Gastrocnemius medialis (tissue), 4 donors: Measurements from ENCODE around the gene IL21. TPM values are rescaled to one million over a fixed set of nuclear protein-coding genes. Genes with fewer than 3 reads are reported as not detected.

Source experiments
- ATAC-seq, 2 donors: fragments of 150-250 bp; one replicate each; pipeline ENCODE4 v1.9.1; 2016
- DNase-seq, 2 donors: peaks; one replicate each; pipeline ENCODE4 v3.0.0-alpha.2; 2019
- H3K27ac ChIP-seq, 4 donors: fragments of 200-600 bp; sonication (generic); 1 replicate in 1 of 4; 2 replicates in 3 of 4; pipeline ENCODE4 v1.5.1; 2016 to 2018; ENCODE audit warnings: mild to moderate bottlenecking in 2 of 4, moderate library complexity in 1 of 4
- H3K27me3 ChIP-seq, 3 donors: fragments of 200-600 bp; sonication (generic) in 2 of 3; 1 replicate in 1 of 3; 2 replicates in 2 of 3; pipeline versions ENCODE4 v1.5.1 to v1.6.0; 2016 to 2019; ENCODE audit warnings: mild to moderate bottlenecking in 1 of 3, moderate library complexity in 1 of 3
- H3K36me3 ChIP-seq, 2 donors: fragments of 200-600 bp; sonication (generic) in 1 of 2; one replicate each; pipeline ENCODE4 v1.5.1; 2017 to 2018
- H3K4me1 ChIP-seq, 2 donors: fragments of 200-600 bp; sonication (generic) in 1 of 2; one replicate each; pipeline ENCODE4 v1.5.1; 2016 to 2017; ENCODE audit warnings: mild to moderate bottlenecking in 2 of 2
- H3K4me3 ChIP-seq, 4 donors: fragments of 200-600 bp; sonication (generic) in 3 of 4; 1 replicate in 1 of 4; 2 replicates in 3 of 4; pipeline ENCODE4 v1.5.1; 2016 to 2019; ENCODE audit warnings: mild to moderate bottlenecking in 2 of 4
- H3K9me3 ChIP-seq, 3 donors: fragments of 200-600 bp; sonication (generic) in 2 of 3; 1 replicate in 1 of 3; 2 replicates in 2 of 3; pipeline ENCODE4 v1.5.1; 2016 to 2019
- POLR2A ChIP-seq, 2 donors: fragments of 450-650 bp; IDR thresholded peaks; one replicate each; pipeline ENCODE4 v1.6.1; 2017; ENCODE audit warnings: antibody characterized with exemption in 2 of 2, mild to moderate bottlenecking in 2 of 2, moderate library complexity in 2 of 2
- in situ Hi-C, 4 donors: fragments of 200-750 bp; cut with MboI; loops; one replicate each; pipeline versions ENCODE4 v1.15.0 to v1.8.0; 2017; ENCODE audit warnings: low sequenced_read_pairs in 4 of 4
- intact Hi-C: fragments of 100-400 bp; cut with DNase I; formaldehyde crosslinking; loops from one replicate; pipeline ENCODE4 v1.15.1; 2023; ENCODE audit warnings: low total_unique reads
- total RNA-seq, 4 donors: library from RNA; depleted of rRNA; stranded (reverse); fragments of >200 nt; gene quantifications; one replicate each; pipeline versions ENCODE4 v1.1.0 to v1.2.3, GENCODE V29; 2016
- TF ChIP-seq, protein P1 (sequence below), 5 experiments: fragments of 450-650 bp in 3 of 5; fragments of 200-600 bp in 2 of 5; sonication (generic) in 2 of 5; IDR thresholded peaks in 4 of 5; conservative IDR thresholded peaks in 1 of 5; 1 replicate in 4 of 5; 2 replicates in 1 of 5; pipeline ENCODE4 v1.5.1; 2016 to 2019; ENCODE audit warnings: antibody characterized with exemption in 5 of 5, mild to moderate bottlenecking in 3 of 5, moderate library complexity in 3 of 5

IL21 gene
- total RNA-seq, 4 donors from 2014 or later: not detected

DNA sequence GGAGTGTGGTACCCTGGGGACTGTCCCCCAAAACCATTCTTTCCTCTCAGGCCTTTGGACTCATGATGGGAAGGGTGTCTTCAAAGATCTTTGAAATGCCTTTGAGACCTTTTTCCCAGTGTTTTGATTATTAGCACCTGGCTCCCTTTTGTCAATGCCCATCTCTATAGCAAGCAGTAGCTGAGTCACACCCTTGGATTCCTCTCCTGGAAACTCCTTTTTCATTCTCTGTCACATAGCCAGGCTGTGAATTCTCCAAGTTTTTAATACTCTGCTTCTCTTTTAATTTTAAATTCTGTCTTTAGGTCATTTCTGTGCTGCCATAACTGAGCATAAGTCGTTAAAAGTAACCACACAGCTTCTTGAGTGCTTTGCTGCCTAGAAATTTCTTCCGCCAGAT lies 29.7 kb downstream of the IL21 start:
- intact Hi-C loops: no loop called here
- no peak overlapping the region for H3K4me3 ChIP-seq
- no peaks in the 10 kb centered on the region for H3K9me3 ChIP-seq
- H3K4me1 ChIP-seq: no peaks in the 10 kb centered on the region
- no peaks in the 10 kb centered on the region for H3K27me3 ChIP-seq
- TF ChIP-seq, protein P1, sequence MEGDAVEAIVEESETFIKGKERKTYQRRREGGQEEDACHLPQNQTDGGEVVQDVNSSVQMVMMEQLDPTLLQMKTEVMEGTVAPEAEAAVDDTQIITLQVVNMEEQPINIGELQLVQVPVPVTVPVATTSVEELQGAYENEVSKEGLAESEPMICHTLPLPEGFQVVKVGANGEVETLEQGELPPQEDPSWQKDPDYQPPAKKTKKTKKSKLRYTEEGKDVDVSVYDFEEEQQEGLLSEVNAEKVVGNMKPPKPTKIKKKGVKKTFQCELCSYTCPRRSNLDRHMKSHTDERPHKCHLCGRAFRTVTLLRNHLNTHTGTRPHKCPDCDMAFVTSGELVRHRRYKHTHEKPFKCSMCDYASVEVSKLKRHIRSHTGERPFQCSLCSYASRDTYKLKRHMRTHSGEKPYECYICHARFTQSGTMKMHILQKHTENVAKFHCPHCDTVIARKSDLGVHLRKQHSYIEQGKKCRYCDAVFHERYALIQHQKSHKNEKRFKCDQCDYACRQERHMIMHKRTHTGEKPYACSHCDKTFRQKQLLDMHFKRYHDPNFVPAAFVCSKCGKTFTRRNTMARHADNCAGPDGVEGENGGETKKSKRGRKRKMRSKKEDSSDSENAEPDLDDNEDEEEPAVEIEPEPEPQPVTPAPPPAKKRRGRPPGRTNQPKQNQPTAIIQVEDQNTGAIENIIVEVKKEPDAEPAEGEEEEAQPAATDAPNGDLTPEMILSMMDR (IDR thresholded peaks at IDR 0.05 in 4 of 5, conservative IDR thresholded peaks at IDR 0.05 in 1 of 5): no peak
- TF ChIP-seq POLR2A (IDR thresholded peaks at IDR 0.05): no peak
- H3K27ac ChIP-seq: no peak overlapping the region
- H3K36me3 ChIP-seq: no peaks in the 10 kb centered on the region
- in situ Hi-C loops: no loop called here
- DNase-seq: no peak
- ATAC-seq: no peak

- no peak overlapping the region for H3K4me3 ChIP-seq
- H3K4me1 ChIP-seq: no peaks in the 10 kb centered on the region
- in situ Hi-C loops: no loop called here
- TF ChIP-seq, protein P1 (IDR thresholded peaks at IDR 0.05 in 4 of 5, conservative IDR thresholded peaks at IDR 0.05 in 1 of 5): no peak
- no peak for TF ChIP-seq POLR2A (IDR thresholded peaks at IDR 0.05)
- H3K27me3 ChIP-seq: no peaks in the 10 kb centered on the region
- no peak for DNase-seq
- H3K9me3 ChIP-seq: no peaks in the 10 kb centered on the region
- no peaks in the 10 kb centered on the region for H3K36me3 ChIP-seq
- no peak for ATAC-seq
- H3K27ac ChIP-seq: no peak overlapping the region
- intact Hi-C loops: no loop called here
Measured at GRCh38 chr4:122588453-122589238, 32.2 kb downstream of the IL21 start.

- in situ Hi-C loops (no loop called here), intact Hi-C loops (no loop called here)
- Histone ChIP-seq H3K27ac (no peak overlapping the region), H3K36me3 (no peaks in the 10 kb centered on the region), H3K9me3 (no peaks in the 10 kb centered on the region), H3K4me3 (no peak overlapping the region), H3K4me1 (no peaks in the 10 kb centered on the region), H3K27me3 (no peaks in the 10 kb centered on the region)
- ATAC-seq (no peak), DNase-seq (no peak)
- TF ChIP-seq POLR2A (IDR thresholded peaks at IDR 0.05): no peak
- TF ChIP-seq, protein P1 (IDR thresholded peaks at IDR 0.05 in 4 of 5, conservative IDR thresholded peaks at IDR 0.05 in 1 of 5): no peak
Measured at GRCh38 chr4:122584519-122584918, 36.3 kb downstream of the IL21 start.

DNA sequence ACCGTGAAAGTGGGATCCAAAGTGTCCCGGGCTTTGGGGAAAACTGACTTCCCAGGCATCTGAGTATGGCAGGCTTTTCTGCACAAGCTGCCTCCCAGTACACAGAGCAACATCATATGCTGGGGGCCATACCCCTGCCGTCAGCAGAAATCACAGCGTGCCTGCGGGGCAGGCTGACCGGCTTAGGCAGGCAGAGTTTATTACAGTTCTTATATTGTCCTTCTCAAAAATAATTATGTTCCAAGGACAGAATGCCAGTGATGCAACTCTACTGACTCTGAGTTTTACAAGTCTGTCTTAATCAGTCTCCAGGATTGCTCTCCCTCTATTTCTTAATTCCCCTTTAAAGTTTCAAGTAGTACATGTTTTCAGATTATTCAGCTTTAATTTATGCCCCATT lies 37.0 kb downstream of the IL21 start:
- DNase-seq: no peak
- no peaks in the 10 kb centered on the region for H3K9me3 ChIP-seq
- no peak overlapping the region for H3K4me3 ChIP-seq
- no peak overlapping the region for H3K27ac ChIP-seq
- no peak for ATAC-seq
- TF ChIP-seq, protein P1 (IDR thresholded peaks at IDR 0.05 in 4 of 5, conservative IDR thresholded peaks at IDR 0.05 in 1 of 5): no peak
- TF ChIP-seq POLR2A (IDR thresholded peaks at IDR 0.05): no peak
- in situ Hi-C loops: no loop called here
- H3K4me1 ChIP-seq: no peaks in the 10 kb centered on the region
- no peaks in the 10 kb centered on the region for H3K27me3 ChIP-seq
- intact Hi-C loops: no loop called here
- no peaks in the 10 kb centered on the region for H3K36me3 ChIP-seq
